GM21786 (cell line): ENCODE data around the gene CCNB1.
A peak's percentile ranks its signal among the peaks of the same experiment; 100 is the strongest.
"Not testable (repeated sequence)": the region's sequence is repeated elsewhere in the genome, so short reads cannot be mapped to it uniquely, and the experiment has no call there.

Experiments
- ATAC-seq: cut with Tn5 transposase; IDR thresholded peaks from one replicate; pipeline ENCODE4 v1.9.1; 2021; ENCODE audit not compliant: unreplicated experiment

CCNB1 gene

DNA sequence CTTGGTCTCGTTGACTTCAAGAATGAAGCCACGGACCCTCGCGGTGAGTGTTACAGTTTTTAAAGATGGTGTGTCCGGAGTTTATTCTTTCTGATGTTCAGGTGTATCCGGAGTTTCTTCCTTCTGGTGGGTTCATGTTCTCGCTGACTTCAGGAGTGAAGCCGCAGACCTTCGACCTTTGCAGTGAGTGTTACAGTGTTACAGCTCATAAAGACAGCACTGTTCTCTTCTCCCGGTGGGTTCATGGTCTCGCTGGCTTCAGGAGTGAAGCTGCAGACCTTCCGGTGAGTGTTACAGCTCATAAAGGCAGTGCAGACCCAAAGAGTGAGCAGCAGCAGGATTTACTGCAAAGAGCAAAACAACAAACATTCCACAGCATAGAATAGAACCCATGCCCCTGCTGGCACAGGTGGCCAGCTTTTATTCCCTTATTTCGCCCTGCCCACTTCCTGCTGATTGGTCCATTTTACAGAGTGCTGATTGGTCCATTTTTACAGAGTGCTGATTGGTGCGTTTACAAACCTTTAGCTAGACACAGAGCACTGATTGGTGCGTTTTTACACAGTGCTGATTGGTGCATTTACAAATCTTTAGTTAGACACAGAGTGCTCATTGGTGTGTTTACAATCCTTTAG lies 14.8 kb downstream of the CCNB1 start:
- ATAC-seq = not testable (repeated sequence)

DNA sequence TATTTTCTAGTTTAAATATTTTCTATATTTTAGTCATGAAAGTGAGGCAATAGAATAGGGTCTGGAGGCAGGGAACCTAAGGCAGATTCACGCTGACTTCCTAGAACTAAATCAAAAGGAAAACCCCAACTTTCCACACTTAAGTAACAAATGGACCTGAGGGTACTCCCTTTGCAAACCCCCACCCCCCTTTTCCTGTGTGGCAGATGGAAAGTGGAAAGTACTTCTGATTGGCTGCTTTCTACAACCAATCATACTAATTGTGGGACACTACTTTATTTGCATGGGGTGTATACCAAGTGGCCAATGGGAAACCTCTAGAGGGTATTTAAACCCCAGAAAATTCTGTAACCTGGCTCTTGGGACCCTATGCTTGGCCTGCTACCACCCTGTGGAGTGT lies 17.7 kb downstream of the CCNB1 start:
- no peak for ATAC-seq

DNA sequence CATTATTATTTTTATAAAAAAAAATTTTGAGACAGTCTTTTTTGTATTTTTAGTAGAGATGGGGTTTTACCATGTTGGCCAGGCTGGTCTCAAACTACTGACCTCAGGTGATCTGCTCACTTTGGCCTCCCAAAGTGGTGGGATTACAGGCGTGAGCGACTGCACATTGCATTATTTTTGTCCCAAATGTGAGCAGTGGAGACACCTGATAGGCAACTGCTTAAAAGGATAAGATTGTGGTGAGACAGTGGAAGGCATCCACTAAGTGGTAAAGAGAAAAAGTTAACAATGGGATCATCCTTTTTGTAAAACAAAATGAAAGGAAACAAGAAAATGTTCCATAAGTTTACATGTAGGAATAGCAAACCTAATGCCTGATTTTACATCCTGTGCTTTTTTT lies 20.4 kb downstream of the CCNB1 start:
- ATAC-seq = no peak

DNA sequence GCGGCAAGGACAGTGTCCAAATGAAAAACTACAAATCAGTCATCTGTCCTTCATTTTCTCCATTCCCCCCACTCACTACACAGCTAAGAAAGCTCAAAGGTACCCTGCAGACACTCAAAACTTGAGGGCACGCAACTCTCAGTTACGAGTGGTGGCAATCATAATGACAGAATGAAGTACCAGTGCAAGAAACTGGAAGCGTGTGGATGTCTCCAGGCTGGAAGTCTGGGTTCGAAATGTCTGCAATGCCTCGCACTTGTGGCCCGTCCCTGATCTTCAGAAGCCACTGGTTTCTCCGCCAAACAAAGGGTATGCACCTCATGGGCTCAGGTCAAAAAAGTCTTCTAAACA lies 21.8 kb downstream of the CCNB1 start:
- no peak for ATAC-seq

DNA sequence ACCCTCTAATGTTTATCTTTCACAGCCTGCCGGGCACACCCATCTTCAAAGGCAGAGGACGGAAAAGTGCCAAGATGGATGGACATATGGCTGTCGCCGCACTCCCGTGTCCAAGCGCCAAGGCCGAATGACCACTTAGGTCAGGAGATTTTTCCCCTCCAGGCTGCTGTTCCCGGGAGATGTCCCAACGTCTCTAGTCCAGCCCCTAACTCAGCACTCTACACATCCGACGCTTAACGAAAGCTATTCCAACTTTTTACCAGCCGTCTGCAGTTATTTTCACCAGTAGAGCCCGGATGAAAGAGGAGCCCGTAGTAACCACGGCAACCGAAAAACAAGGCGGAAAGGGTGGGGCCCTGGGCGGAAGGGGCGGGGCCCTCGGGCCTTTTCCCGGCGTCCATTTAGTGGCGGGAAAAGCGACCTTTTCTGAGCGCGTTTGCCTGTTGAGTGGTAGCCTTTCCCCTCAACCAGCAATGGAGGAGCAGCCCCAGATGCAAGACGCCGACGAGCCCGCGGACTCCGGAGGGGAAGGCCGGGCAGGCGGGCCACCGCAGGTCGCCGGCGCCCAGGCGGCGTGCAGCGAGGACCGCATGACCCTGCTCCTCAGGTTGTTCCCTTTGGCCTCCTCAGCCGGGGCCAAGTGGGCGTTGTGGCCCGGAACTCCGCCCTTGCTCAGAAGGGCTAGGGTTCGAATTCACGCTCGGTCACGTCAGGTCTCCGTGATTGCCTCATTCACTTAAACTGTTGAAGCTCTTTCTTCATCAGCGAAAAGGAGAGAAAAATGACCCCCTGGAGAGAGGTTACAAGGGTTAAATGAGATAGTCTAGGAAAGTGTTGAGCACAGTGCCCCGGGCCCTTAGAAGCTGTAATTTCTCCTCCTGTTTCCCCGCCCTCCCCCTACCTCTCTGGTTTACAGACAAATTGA lies 22.5 kb downstream of the CCNB1 start, which contains the start of gene CENPH:
CENPH (plus strand) TSS at position 422 of the 925 bp plus-strand sequence; CDS start at position 474, 52 bp downstream.
- ATAC-seq = peak; percentile 96

DNA sequence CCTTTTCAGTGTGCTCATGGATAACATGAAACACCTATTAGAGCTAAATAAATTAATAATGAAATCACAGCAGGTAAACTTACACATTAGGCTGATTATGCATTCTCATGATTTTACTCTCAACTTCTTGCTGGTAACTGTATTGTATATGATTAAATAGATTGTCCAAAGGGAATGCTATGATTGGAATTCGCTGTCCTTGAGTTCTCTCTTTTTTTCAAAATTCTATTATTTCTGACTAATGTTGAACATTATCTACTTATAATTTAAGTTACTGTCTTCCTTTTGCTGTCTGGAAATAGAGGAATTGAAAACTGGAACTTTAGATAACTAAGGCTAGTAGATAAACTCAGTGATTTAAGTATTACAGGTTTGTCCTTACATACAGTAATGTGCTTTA lies 35.5 kb downstream of the CCNB1 start:
- no peak for ATAC-seq

DNA sequence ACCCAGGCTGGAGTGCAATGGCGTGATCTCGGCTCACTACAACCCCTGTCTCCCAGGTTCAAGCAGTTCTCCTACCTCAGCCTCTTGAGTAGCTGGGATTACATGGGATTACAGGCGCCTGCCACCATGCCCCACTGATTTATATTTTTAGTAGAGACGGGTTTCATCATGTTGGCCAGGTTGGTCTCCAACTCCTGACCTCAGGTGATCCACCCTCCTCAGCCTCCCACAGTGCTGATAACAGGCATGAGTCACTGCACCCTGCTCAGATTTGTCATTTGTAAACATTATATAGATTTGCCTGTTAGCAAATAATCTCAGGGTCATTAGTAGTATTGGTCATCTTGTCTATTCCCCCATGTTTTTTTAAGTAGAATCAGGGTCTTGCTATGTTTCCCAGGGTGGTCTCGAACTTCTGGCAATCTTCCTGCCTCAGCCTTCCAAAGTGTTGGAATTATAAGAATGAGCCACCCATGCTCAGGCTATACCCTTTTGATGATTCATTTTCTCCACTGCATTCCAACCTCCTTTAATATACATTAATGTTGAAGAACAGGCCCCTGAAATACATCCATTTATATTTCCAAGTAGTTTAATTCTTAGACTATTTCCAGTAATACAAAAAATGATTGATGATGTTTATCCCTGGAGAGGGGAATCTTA lies 39.7 kb downstream of the CCNB1 start:
- ATAC-seq = no peak

DNA sequence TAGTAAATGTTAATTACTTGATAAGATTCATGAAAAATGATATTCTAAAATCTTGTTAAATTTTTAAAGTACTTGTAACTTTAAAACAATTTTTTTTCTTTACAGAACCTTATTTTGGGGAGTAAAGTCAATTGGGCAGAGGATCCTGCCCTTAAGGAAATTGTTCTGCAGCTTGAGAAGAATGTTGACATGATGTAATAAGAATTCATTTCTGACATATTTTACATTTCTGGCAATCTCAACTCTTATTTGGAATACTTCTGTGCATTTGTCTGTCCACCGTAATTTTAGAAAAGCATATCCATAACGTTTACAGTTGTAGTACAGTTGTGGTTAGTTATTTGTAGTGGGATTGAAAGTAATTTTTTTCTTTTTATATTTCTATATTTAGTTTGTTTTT lies 42.7 kb downstream of the CCNB1 start:
- no peak for ATAC-seq

DNA sequence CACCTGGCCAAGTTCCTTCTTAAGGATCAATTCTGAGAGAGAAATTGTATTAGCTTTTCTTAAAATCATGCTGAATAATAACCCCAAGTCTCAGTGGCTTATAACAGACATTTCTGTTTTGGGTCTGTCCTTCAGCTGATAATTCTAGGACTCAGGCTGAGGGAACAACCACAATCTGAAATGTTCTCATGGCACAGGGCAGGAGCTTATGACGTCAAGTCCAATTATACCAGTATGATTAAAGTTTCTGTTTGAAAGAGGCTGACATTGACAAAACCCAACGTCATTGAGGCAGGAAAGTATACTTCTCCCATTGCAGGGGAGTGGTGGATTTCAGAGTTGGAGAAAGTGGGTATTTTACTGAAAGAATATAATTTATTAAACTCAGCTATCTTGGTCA lies 44.2 kb downstream of the CCNB1 start:
- ATAC-seq = no peak

DNA sequence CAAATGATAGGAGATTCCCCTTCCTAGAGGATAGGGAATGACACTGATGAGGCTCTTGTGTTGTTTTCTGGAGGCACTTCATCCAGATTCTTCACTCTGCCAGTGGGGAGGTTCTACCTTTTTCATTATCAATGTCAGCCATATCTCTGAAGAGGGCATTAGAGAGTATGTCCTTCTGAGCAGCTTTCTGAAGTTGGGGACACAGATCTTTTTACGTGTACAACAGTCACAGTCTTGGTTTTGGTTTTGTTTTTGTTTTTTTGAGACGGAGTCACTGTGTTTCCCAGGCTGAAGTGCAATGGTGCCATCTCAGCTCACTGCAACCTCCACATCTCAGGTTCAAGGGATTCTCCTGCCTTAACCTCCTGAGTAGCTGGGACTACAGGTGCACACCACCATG lies 45.1 kb downstream of the CCNB1 start:
- ATAC-seq = peak; percentile 48

DNA sequence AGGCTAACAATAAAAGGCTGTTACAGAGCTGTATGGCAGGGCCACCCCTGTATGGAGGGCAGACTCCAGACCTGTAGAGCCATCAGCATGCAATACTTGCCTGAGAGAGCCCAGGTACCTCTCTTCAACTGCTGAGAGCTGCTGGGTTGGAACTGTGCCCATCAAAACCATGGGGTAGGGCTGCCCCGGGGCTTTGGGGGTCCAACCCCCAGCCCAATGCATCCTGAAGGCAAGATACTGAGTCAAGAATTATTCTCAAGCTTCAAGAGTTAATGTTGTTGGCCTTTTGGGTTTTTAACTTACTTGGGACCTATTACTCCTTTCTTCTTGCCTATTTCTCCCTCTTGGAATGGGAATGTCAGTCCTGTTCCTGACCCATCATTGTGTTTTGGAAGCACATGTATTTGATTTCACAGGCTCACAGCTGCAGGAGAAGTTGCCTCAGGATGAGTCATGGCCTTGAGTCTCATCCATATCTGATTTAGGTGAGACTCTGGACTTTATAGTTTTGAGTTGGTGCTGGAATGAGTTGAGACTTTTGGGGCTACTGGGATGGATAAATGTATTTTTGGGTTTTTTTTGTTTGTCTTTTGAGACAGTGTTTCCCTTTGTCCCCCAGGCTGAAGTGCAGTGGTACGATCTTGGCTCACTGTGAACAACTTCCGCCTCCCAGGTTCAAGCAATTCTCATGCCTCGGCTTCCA lies 46.7 kb downstream of the CCNB1 start:
- ATAC-seq = no peak

DNA sequence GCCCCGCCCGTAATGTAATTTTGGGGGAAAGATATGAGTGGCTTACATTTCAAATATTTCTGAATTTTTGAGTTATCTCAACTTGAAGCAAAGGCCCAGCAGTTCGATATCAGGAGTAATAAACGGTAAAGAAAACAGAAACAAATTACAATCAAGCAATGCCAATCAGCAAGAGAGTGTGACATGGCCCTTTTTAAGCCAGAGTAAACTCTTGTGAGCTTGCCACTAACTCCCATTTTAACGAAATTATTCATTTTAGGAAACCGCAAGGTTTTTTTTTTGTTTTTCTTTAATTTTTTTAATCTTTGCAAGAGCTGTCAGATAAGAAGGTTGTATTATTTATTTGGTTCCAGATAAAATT lies 50.2 kb downstream of the CCNB1 start:
- no peak for ATAC-seq

DNA sequence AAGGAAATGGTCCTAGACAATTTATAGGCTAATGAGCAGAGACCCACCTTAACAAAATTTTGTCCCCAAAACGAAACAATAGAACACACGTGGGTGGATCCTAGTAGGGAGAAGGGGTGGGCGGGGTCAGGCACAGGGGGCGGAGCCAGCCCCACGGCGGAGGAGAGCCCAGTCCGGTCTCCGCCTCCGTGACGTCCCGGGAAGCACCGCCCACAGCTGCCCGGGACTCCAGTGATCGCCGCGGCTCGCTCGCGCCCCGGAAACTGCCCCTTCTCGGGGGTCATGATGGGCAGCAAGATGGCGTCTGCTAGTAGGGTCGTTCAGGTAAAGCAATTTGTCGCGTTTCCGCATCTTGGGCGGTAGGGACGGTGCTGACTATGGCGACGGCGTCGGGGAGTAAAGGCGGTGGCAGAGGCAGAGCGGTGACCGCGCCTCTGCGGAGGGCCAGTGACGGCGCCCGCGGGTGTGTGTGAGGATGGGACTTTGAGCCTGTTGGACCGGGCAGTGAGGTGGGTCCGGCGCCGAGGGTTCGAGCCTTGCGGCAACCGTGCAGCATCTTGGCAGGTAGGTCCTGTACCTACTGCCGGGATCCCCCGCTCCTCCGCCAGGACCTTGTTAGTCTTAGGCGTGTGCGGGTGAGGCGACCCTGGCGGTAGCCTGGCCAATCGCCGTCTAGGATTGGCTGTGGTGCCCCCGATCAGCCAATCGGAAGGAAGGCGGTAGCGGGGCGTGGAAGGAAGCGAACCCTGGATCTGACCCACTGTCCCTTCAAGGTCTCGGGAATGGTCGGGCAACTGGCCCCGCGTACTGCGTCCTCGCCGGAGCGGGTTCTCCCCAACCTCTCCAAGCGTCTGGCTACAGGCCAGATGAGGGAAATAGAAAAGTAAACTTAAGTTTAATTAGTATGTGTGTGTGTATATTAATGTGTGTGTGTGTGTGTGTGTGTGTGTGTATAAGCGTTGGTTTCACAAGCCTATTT lies 50.9 kb downstream of the CCNB1 start:
- ATAC-seq = peak; percentile 92

DNA sequence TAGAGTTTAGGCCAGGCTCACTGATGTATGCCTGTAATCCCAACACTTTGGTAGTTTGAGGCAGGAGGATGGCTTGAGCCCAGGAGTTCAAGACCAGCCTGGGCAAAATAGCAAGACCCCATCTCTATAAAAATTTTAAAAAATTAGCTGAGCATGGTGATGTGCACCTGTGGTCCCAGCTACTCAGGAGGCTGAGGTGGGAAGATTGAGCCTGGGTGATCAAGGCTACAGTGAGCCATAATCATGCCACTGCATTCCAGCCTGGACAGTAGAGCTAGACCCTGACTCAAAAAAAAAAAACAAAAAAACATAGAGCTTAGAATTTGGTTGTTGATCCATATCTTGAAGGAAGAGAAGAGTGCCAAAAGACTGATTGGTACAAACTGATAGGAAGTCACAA lies 53.0 kb downstream of the CCNB1 start:
- ATAC-seq = no peak

DNA sequence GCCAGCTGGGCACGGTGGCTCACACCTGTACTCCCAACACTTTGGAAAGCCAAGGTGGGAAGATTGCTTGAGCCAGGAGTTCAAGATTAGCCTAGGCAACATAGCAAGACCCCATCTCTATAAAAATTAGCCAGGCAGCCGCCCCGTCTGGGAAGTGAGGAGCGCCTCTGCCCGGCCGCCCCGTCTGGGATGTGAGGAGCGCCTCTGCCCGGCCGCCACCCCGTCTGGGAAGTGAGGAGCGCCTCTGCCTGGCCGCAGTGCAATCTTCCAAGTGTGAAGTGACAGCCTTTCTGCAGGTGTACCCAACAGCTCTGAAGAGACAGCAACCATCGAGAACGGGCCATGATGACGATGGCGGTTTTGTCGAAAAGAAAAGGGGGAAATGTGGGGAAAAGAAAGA lies 53.4 kb downstream of the CCNB1 start:
- ATAC-seq = not testable (repeated sequence)

DNA sequence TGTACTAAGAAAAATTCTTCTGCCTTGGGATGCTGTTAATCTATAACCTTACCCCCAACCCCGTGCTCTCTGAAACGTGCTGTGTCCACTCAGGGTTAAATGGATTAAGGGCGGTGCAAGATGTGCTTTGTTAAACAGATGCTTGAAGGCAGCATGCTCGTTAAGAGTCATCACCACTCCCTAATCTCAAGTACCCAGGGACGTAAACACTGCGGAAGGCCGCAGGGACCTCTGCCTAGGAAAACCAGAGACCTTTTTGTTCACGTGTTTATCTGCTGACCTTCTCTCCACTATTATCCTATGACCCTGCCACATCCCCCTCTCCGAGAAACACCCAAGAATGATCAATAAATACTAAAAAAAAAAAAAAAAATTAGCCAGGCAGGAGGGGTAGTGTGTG lies 53.9 kb downstream of the CCNB1 start:
- ATAC-seq = not testable (repeated sequence)

DNA sequence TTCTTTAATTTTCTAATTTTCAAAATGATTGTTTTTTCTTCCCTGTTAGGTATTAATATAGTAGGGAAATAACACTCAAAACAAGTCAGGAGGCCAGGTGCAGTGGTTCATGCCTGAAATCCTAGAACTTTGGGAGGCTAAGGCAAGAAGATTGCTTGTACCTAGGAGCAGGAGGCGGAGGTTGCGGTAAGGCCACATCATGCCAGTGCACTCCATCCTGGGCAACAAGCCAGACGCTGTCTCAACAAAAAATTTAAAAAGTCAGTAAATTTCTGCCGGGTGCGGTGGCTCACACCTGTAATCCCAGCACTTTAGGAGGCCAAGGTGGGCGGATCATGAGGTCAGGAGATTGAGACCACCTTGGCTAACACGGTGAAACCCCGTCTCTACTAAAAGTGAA lies 57.6 kb downstream of the CCNB1 start:
- ATAC-seq = no peak

DNA sequence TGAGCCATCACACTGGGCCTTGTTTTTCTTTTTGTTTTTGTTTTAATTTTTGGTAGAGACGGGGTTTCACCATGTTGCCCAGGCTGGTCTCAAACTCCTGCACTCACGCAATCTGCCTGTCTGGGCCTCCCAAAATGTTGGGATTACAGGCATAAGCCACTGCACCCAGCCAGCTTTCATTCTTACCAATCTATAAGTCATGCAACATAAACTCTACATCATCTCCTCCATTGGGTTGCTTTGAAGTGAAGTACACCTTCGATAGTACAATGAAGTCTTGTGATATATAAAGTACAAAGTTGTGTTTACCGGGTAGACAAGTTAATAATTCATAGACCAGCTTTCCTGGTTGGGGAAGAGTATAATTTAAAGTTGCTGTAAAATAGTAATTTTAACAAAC lies 58.9 kb downstream of the CCNB1 start:
- ATAC-seq = no peak
